Endothelial cell of umbilical vein (primary cell): ENCODE results near the gene DEFB123. TPM values are rescaled to one million over a fixed set of nuclear protein-coding genes. Genes with fewer than 3 reads are reported as not detected.

ENCODE experiments used
- BruUV-seq: library from RNA; stranded (reverse); fragments of 400-500 nt; replicated peaks from 2 replicates; lab custom pipeline; 2021; lab: Mats Ljungman, UMichigan
- CTCF ChIA-PET: fragments of 300-600, 350-600 bp; sonication (Branson Sonifier 250); formaldehyde crosslinking; loops from one replicate; lab custom pipeline; 2021; ENCODE audit warnings: antibody characterized with exemption, inconsistent platforms; lab: Charles Lee
- POLR2A ChIA-PET: fragments of 300-600, 350-600 bp; sonication (Branson Sonifier 250); formaldehyde crosslinking; loops from one replicate; lab custom pipeline; 2021; ENCODE audit warnings: antibody characterized with exemption, inconsistent platforms; lab: Charles Lee
- DNase-seq: peaks from one replicate; pipeline ENCODE4 v3.0.0-alpha.2; 2011; ENCODE audit warnings: low read depth, low spot score
- FAIRE-seq: peaks from 2 replicates; lab custom pipeline; 2011; peaks lifted over from hg19 to GRCh38; lab: Jason Lieb, UNC
- H2AFZ ChIP-seq: 2 replicates; pipeline ENCODE4 v1.6.0; 2012; ENCODE audit warnings: low read depth, low read length, control low read depth, inconsistent platforms
- H3K27ac ChIP-seq: 2 replicates; pipeline ENCODE4 v1.5.1; 2011; ENCODE audit warnings: low read depth, mild to moderate bottlenecking, control low read depth, low read length, moderate library complexity; ENCODE audit not compliant: insufficient read depth
- H3K27me3 ChIP-seq, 2 experiments: 2 replicates each; pipeline versions ENCODE4 v1.6.0 to v1.6.1; 2011; ENCODE audit warnings: low read length in 2 of 2, mixed read lengths in 1 of 2; ENCODE audit not compliant: control insufficient read depth in 2 of 2, insufficient read depth in 2 of 2
- H3K36me3 ChIP-seq, 2 experiments: 2 replicates in 1 of 2; 3 replicates in 1 of 2; pipeline ENCODE4 v1.5.1; 2011; ENCODE audit warnings: low read length in 2 of 2, mild to moderate bottlenecking in 1 of 2, moderate library complexity in 1 of 2; ENCODE audit not compliant: control insufficient read depth in 2 of 2, insufficient read depth in 2 of 2; ENCODE audit errors: extremely low read depth in 1 of 2
- H3K4me1 ChIP-seq: 3 replicates; pipeline ENCODE4 v1.5.1; 2011; ENCODE audit warnings: mild to moderate bottlenecking, low read length; ENCODE audit not compliant: control insufficient read depth, insufficient read depth; ENCODE audit errors: extremely low read depth
- H3K4me2 ChIP-seq: 2 replicates; pipeline ENCODE4 v1.6.1; 2011; ENCODE audit warnings: low read length, control low read depth, mixed read lengths; ENCODE audit not compliant: insufficient read depth
- H3K4me3 ChIP-seq, 3 experiments: fragments of 200-600 bp in 1 of 3; sonication (generic), shearing (Covaris generic) in 1 of 3; replicated peaks in 1 of 3; 2 replicates each; pipeline ENCODE4 v1.5.1; 2011 to 2016; ENCODE audit warnings: control low read depth in 3 of 3, low read length in 3 of 3, mild to moderate bottlenecking in 2 of 3, inconsistent platforms in 1 of 3, low read depth in 1 of 3, moderate library complexity in 1 of 3; ENCODE audit not compliant: insufficient read depth in 1 of 3
- H3K79me2 ChIP-seq: 2 replicates; pipeline ENCODE4 v1.6.0; 2012; ENCODE audit warnings: low read length, inconsistent platforms; ENCODE audit not compliant: control insufficient read depth, insufficient read depth
- H3K9ac ChIP-seq: replicated peaks from 2 replicates; pipeline ENCODE3; 2011; ENCODE audit warnings: low read length, control low read depth; ENCODE audit not compliant: insufficient read depth; ENCODE audit errors: extremely low read depth
- H3K9me1 ChIP-seq: replicated peaks from 3 replicates; pipeline ENCODE4 v1.6.0; 2011; ENCODE audit warnings: mild to moderate bottlenecking, low read length; ENCODE audit not compliant: control insufficient read depth, insufficient read depth; ENCODE audit errors: extremely low read depth
- H3K9me3 ChIP-seq: replicated peaks from 2 replicates; pipeline ENCODE4 v1.5.1; 2012; ENCODE audit warnings: low read length, inconsistent platforms; ENCODE audit not compliant: control insufficient read depth, insufficient read depth
- H4K20me1 ChIP-seq: replicated peaks from 2 replicates; pipeline ENCODE3; 2011; ENCODE audit warnings: mild to moderate bottlenecking, low read length; ENCODE audit not compliant: control insufficient read depth, insufficient read depth; ENCODE audit errors: extremely low read depth
- EZH2 ChIP-seq: IDR thresholded peaks from 2 replicates; pipeline ENCODE4 v1.6.1; 2012; ENCODE audit warnings: borderline replicate concordance, low read depth, mild to moderate bottlenecking, moderate library complexity, low read length, inconsistent platforms; ENCODE audit not compliant: severe bottlenecking
- FOS ChIP-seq: IDR thresholded peaks from 2 replicates; pipeline ENCODE4 v1.6.1; 2011; ENCODE audit warnings: mild to moderate bottlenecking, low read length, moderate library complexity, borderline replicate concordance; ENCODE audit not compliant: insufficient read depth
- GATA2 ChIP-seq: IDR thresholded peaks from 2 replicates; pipeline ENCODE4 v1.7.0; 2011; ENCODE audit warnings: low read depth, mild to moderate bottlenecking, moderate library complexity, mixed read lengths, low read length; ENCODE audit not compliant: insufficient read length, insufficient read depth
- JUN ChIP-seq: IDR thresholded peaks from 2 replicates; pipeline ENCODE4 v1.6.1; 2011; ENCODE audit warnings: borderline replicate concordance, low read depth; ENCODE audit not compliant: insufficient read length, insufficient read depth
- MYC ChIP-seq: IDR thresholded peaks from one replicate; pipeline ENCODE4 v1.6.1; 2011; ENCODE audit warnings: mild to moderate bottlenecking, low read depth, low read length
- POLR2A ChIP-seq: IDR thresholded peaks from 2 replicates; pipeline ENCODE4 v1.6.1; 2012; ENCODE audit warnings: low read depth, mild to moderate bottlenecking, control low read depth, low read length
- POLR2AphosphoS5 ChIP-seq: IDR thresholded peaks from 2 replicates; pipeline ENCODE4 v1.6.1; 2012; ENCODE audit warnings: low read depth, mild to moderate bottlenecking, control low read depth, low read length, moderate library complexity; ENCODE audit not compliant: insufficient read depth
- dilution Hi-C: fragments of 300-500 bp; cut with MboI; formaldehyde crosslinking; loops from one replicate; pipeline ENCODE4 v1.15.0; 2019; ENCODE audit warnings: low sequenced_read_pairs; ENCODE audit not compliant: extremely low pct_ligation_motif_present
- intact Hi-C: fragments of 100-400 bp; cut with micrococcal nuclease; formaldehyde crosslinking; loops from one replicate; pipeline ENCODE4 v1.10.0; 2022
- polyA plus RNA-seq, 4 experiments: library from polyadenylated mRNA; depleted of rRNA in 3 of 4; stranded (reverse) in 3 of 4; unstranded in 1 of 4; fragments of >200 nt; gene quantifications; 2 replicates each; pipeline versions ENCODE4 v1.2.1 to v1.2.3, GENCODE V29; 2011 to 2012; ENCODE audit warnings: missing spikeins in 1 of 4
- total RNA-seq: library from RNA; stranded (reverse); gene quantifications from 2 replicates; pipeline ENCODE4 v1.2.3, GENCODE V29; 2021
- TF ChIP-seq, protein P1 (sequence below), 2 donors: IDR thresholded peaks; 1 replicate in 1 of 2; 2 replicates in 1 of 2; pipeline ENCODE4 v1.5.1; 2011; ENCODE audit warnings: low read length in 2 of 2, mild to moderate bottlenecking in 2 of 2, moderate library complexity in 2 of 2, control low read depth in 1 of 2, inconsistent platforms in 1 of 2, low read depth in 1 of 2; ENCODE audit not compliant: insufficient read depth in 1 of 2; ENCODE audit errors: extremely low read depth in 1 of 2
- TF ChIP-seq, protein P2 (sequence below): IDR thresholded peaks from 2 replicates; pipeline ENCODE4 v1.6.1; 2011; ENCODE audit not compliant: insufficient read depth, insufficient read length

The DEFB123 gene
- total and polyA plus RNA-seq, 2 donors (not counting 3 experiments of a cell fraction or from before 2014, with no cell fraction given): not detected

DNA sequence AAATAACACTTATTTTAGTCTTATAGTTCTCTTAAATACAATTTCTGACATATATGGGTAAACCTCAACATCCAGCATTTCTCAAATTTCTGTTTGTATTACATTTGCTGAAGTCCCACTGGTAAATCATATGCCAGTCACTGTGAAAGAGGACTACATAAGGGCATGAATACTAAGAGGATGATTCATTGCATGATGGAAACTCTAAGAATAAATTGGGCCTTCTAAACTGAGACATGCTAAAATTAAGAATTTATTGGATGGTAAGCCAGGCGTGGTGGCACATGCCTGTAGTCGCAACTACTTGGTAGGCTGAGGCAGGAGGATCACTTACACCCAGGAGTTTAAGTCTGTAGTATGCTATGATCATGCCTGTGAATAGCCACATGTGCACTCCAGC lies 12.1 kb downstream of the DEFB123 start:
- Histone ChIP-seq H3K4me1 (no peaks in the 10 kb centered on the region), H3K27ac (no peak overlapping the region), H3K4me2 (no peak overlapping the region), H3K9me1 (no peaks in the 10 kb centered on the region), H3K9me3 (no peaks in the 10 kb centered on the region), H3K36me3 (no peaks in the 10 kb centered on the region), H3K9ac (no peak overlapping the region), H3K27me3 (no peaks in the 10 kb centered on the region), H3K79me2 (no peaks in the 10 kb centered on the region), H4K20me1 (no peaks in the 10 kb centered on the region), H3K4me3 (no peak overlapping the region), H2AFZ (no peak overlapping the region)
- no TSS peak for BruUV-seq
- DNase-seq: no peak
- TF ChIP-seq FOS: no peak
- TF ChIP-seq POLR2A: no peak
- TF ChIP-seq GATA2: no peak
- no peak for TF ChIP-seq JUN
- TF ChIP-seq, protein P1, sequence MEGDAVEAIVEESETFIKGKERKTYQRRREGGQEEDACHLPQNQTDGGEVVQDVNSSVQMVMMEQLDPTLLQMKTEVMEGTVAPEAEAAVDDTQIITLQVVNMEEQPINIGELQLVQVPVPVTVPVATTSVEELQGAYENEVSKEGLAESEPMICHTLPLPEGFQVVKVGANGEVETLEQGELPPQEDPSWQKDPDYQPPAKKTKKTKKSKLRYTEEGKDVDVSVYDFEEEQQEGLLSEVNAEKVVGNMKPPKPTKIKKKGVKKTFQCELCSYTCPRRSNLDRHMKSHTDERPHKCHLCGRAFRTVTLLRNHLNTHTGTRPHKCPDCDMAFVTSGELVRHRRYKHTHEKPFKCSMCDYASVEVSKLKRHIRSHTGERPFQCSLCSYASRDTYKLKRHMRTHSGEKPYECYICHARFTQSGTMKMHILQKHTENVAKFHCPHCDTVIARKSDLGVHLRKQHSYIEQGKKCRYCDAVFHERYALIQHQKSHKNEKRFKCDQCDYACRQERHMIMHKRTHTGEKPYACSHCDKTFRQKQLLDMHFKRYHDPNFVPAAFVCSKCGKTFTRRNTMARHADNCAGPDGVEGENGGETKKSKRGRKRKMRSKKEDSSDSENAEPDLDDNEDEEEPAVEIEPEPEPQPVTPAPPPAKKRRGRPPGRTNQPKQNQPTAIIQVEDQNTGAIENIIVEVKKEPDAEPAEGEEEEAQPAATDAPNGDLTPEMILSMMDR (IDR thresholded peaks at IDR 0.05; ENCODE audit: extremely low read depth in 1 of 2, insufficient read depth in 1 of 2, low read depth in 1 of 2, low read length in 2 of 2): no peak
- TF ChIP-seq, protein P2, sequence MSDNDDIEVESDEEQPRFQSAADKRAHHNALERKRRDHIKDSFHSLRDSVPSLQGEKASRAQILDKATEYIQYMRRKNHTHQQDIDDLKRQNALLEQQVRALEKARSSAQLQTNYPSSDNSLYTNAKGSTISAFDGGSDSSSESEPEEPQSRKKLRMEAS: no peak
- no peak for TF ChIP-seq MYC
- TF ChIP-seq POLR2AphosphoS5: no peak
- no peak for TF ChIP-seq EZH2
- POLR2A ChIA-PET: no interaction called here
- dilution Hi-C loops: no loop called here
- intact Hi-C loops: no loop called here
- no peak for FAIRE-seq
- CTCF ChIA-PET: no interaction called here
